Measurements from ENCODE around the gene HIVEP3. TPM values are rescaled to one million over a fixed set of nuclear protein-coding genes. Genes with fewer than 3 reads are reported as not detected.

The HIVEP3 gene
- total RNA-seq, 1 experiment from 2014 or later, result 0.55 TPM

GRCh38 chr1:41528106-41528505 lies 390.6 kb downstream of the HIVEP3 start:
- Mint-ChIP-seq H3K9me3 (peaks cover 25% of the 10 kb centered on the region), H3K4me1 (no peaks in the 10 kb centered on the region), H3K36me3 (peaks cover 3% of the 10 kb centered on the region; the same call in 1 of the 2 replicates), H3K27ac (no peak overlapping the region), H3K4me3 (no peak overlapping the region), H3K27me3 (ENCODE audit: low read depth) (no peaks in the 10 kb centered on the region)
- no peak for TF ChIP-seq ERG (CRISPR knock-in tag; IDR thresholded peaks at IDR 0.05)
- no peak for TF ChIP-seq ZNF512 (CRISPR knock-in tag; IDR thresholded peaks at IDR 0.05; ENCODE audit: borderline replicate concordance)
- TF ChIP-seq ARID4B (CRISPR knock-in tag; IDR thresholded peaks at IDR 0.05; ENCODE audit: borderline replicate concordance), result no peak
- TF ChIP-seq NFYB (CRISPR knock-in tag; conservative IDR thresholded peaks at IDR 0.05; ENCODE audit: low read depth), result no peak
- no peak for TF ChIP-seq ZNF423 (CRISPR knock-in tag; IDR thresholded peaks at IDR 0.05)
- no peak for TF ChIP-seq HMGXB4 (CRISPR knock-in tag; IDR thresholded peaks at IDR 0.05)
- TF ChIP-seq ZNF416 (CRISPR knock-in tag; IDR thresholded peaks at IDR 0.05), result no peak
- no peak for TF ChIP-seq TEAD1 (CRISPR knock-in tag; IDR thresholded peaks at IDR 0.05)
- no peak for TF ChIP-seq ATF6 (CRISPR knock-in tag; IDR thresholded peaks at IDR 0.05)
- no peak for TF ChIP-seq ATF3 (CRISPR knock-in tag; conservative IDR thresholded peaks at IDR 0.05)
- TF ChIP-seq TCF7 (CRISPR knock-in tag; IDR thresholded peaks at IDR 0.05; ENCODE audit: low read depth), result no peak
- no peak for TF ChIP-seq AR (CRISPR knock-in tag; IDR thresholded peaks at IDR 0.05)
- no peak for TF ChIP-seq CBFB (CRISPR knock-in tag; IDR thresholded peaks at IDR 0.05; ENCODE audit: low read depth)
- CTCF ChIA-PET, result no interaction called here
- POLR2A ChIA-PET, result no interaction called here
- ATAC-seq (no peak), DNase-seq (ENCODE audit: low spot score) (no peak)

All from WTC11 (cell line).